ENCODE measurements around the gene GP2.

- TF ChIP-seq, protein P1, sequence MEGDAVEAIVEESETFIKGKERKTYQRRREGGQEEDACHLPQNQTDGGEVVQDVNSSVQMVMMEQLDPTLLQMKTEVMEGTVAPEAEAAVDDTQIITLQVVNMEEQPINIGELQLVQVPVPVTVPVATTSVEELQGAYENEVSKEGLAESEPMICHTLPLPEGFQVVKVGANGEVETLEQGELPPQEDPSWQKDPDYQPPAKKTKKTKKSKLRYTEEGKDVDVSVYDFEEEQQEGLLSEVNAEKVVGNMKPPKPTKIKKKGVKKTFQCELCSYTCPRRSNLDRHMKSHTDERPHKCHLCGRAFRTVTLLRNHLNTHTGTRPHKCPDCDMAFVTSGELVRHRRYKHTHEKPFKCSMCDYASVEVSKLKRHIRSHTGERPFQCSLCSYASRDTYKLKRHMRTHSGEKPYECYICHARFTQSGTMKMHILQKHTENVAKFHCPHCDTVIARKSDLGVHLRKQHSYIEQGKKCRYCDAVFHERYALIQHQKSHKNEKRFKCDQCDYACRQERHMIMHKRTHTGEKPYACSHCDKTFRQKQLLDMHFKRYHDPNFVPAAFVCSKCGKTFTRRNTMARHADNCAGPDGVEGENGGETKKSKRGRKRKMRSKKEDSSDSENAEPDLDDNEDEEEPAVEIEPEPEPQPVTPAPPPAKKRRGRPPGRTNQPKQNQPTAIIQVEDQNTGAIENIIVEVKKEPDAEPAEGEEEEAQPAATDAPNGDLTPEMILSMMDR (IDR thresholded peaks at IDR 0.05): no peak
- TF ChIP-seq POLR2A (IDR thresholded peaks at IDR 0.05): no peak
These were observed 13.6 kb downstream of the GP2 start for GRCh38 chr16:20313741-20314140.

All from tibial nerve (tissue), 3 donors.